ENCODE results near the gene SLC17A2. TPM values are rescaled to one million over a fixed set of nuclear protein-coding genes. Genes with fewer than 3 reads are reported as not detected.

Gene SLC17A2
- total RNA-seq, 2 experiments from 2014 or later, result not detected

DNA sequence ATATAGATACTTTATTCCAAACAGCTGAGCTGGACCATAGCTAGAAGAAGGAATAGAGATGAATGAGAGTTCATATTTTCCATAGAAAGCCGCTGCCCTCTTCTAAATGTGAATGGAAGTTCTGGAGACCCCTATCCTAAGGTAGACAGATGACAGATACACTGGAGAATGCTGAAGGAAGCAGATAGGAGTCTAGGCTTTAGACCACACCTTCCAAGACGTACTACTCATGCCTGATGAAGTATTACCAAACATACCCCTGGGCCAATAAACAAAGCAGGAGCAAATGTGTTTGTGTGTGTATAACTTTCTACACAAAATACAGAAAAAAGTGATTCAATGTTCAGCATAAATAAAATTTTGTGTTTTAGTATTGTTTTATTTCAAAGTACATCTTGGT lies 9.1 kb upstream of the SLC17A2 start:
- H3K4me3 Mint-ChIP-seq, result no peak overlapping the region
- POLR2A ChIA-PET, result no interaction called here
- no peak overlapping the region for H3K27ac Mint-ChIP-seq

DNA sequence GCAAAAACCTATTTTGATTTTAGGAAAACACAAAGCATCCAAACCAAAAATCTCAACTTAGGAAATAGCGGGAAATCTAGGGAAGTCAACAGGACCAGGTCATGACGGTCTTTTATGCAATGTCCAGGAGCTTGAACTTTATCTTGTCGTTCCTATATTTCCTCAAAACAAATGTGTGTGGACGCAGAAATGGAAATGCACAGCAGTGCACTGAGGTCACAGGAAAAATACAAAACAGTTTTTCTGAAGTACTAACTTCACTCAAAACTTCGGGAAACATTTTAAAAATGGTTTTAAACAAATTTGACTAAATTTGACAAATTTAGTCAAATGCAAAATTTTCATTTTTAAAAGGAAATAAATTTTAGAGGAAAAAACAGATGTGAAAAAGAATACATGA lies 5.5 kb upstream of the SLC17A2 start:
- Histone ChIP-seq H3K27me3 (ENCODE audit: control insufficient read depth in 1 of 2, insufficient read depth in 2 of 2, low read length in 2 of 2) (no peaks in the 10 kb centered on the region), H3K27ac (ENCODE audit: low read depth in 1 of 2, low read length in 2 of 2) (no peak overlapping the region), H3K9me3 (ENCODE audit: control insufficient read depth in 1 of 2, insufficient read depth in 1 of 2, low read length in 2 of 2) (no peaks in the 10 kb centered on the region), H3K4me1 (ENCODE audit: insufficient read depth, low read length) (no peaks in the 10 kb centered on the region), H3K36me3 (ENCODE audit: insufficient read depth, low read length) (no peaks in the 10 kb centered on the region), H3K4me3 (ENCODE audit: low read length) (no peak overlapping the region)
- Mint-ChIP-seq H3K4me1 (ENCODE audit: low read depth) (no peaks in the 10 kb centered on the region), H3K27ac (no peak overlapping the region), H3K27me3 (peaks cover 5% of the 10 kb centered on the region), H3K4me3 (no peak overlapping the region), H3K36me3 (ENCODE audit: low read depth) (no peaks in the 10 kb centered on the region), H3K9me3 (no peaks in the 10 kb centered on the region)
- CTCF ChIA-PET, result no interaction called here
- POLR2A ChIA-PET, result no interaction called here
- ATAC-seq (ENCODE audit: poor library complexity), result no peak
- intact Hi-C loops (cut with DNase I, micrococcal nuclease), result no loop called here
- DNase-seq, result no peak
- TF ChIP-seq, protein P1, sequence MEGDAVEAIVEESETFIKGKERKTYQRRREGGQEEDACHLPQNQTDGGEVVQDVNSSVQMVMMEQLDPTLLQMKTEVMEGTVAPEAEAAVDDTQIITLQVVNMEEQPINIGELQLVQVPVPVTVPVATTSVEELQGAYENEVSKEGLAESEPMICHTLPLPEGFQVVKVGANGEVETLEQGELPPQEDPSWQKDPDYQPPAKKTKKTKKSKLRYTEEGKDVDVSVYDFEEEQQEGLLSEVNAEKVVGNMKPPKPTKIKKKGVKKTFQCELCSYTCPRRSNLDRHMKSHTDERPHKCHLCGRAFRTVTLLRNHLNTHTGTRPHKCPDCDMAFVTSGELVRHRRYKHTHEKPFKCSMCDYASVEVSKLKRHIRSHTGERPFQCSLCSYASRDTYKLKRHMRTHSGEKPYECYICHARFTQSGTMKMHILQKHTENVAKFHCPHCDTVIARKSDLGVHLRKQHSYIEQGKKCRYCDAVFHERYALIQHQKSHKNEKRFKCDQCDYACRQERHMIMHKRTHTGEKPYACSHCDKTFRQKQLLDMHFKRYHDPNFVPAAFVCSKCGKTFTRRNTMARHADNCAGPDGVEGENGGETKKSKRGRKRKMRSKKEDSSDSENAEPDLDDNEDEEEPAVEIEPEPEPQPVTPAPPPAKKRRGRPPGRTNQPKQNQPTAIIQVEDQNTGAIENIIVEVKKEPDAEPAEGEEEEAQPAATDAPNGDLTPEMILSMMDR (IDR thresholded peaks at IDR 0.05), result no peak

More for the DNA sequence above, 9.1 kb upstream of the SLC17A2 start:
- H3K4me1 Mint-ChIP-seq (ENCODE audit: low read depth), result no peaks in the 10 kb centered on the region
- Histone ChIP-seq H3K9me3 (ENCODE audit: control insufficient read depth in 1 of 2, insufficient read depth in 1 of 2, low read length in 2 of 2) (no peaks in the 10 kb centered on the region), H3K27me3 (ENCODE audit: control insufficient read depth in 1 of 2, insufficient read depth in 2 of 2, low read length in 2 of 2) (no peaks in the 10 kb centered on the region), H3K36me3 (ENCODE audit: insufficient read depth, low read length) (no peaks in the 10 kb centered on the region), H3K4me3 (ENCODE audit: low read length) (no peak overlapping the region), H3K4me1 (ENCODE audit: insufficient read depth, low read length) (no peaks in the 10 kb centered on the region), H3K27ac (ENCODE audit: low read depth in 1 of 2, low read length in 2 of 2) (no peak overlapping the region)
- ATAC-seq (ENCODE audit: poor library complexity) (no peak), DNase-seq (no peak)
- TF ChIP-seq, protein P1 (IDR thresholded peaks at IDR 0.05), result no peak
- no peaks in the 10 kb centered on the region for H3K36me3 Mint-ChIP-seq (ENCODE audit: low read depth)
- H3K9me3 Mint-ChIP-seq, result no peaks in the 10 kb centered on the region
- peaks cover 5% of the 10 kb centered on the region for H3K27me3 Mint-ChIP-seq
- intact Hi-C loops (cut with DNase I, micrococcal nuclease), result no loop called here
- CTCF ChIA-PET, result interaction anchor here (1.2 kb wide), 1 partner anchor 12 kb away, joined by 5 read pairs; no protein-coding TSS in a partner anchor

DNA sequence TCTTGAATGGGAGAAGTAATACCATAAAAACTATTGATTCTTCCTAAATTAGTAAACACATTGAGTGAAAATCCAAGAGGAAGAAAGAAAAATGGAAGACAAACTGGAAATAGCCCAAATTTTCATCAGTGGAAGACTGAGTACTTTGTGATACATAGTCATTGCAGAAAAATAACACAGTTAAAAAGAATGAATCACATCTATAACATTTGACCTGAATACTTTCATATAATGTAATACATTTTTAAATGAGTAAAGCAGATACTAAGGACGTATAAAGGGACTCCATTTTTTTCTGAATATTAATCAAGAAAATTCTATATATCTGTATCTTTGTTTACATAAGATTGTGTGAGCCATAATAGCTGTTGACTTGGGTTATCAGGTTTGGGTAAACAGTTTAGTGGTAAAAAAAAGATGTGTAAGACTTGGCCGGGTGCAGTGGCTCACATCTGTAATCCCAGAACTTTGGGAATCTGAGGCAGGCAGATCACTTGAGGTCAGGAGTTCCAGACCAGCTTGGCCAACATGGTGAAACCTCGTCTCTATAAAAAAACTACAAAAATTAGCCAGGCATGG lies 4.3 kb upstream of the SLC17A2 start:
- Histone ChIP-seq H3K9me3 (ENCODE audit: control insufficient read depth in 1 of 2, insufficient read depth in 1 of 2, low read length in 2 of 2) (no peaks in the 10 kb centered on the region), H3K4me3 (ENCODE audit: low read length) (no peak overlapping the region), H3K27ac (ENCODE audit: low read depth in 1 of 2, low read length in 2 of 2) (no peak overlapping the region), H3K36me3 (ENCODE audit: insufficient read depth, low read length) (no peaks in the 10 kb centered on the region), H3K27me3 (ENCODE audit: control insufficient read depth in 1 of 2, insufficient read depth in 2 of 2, low read length in 2 of 2) (no peaks in the 10 kb centered on the region), H3K4me1 (ENCODE audit: insufficient read depth, low read length) (no peaks in the 10 kb centered on the region)
- Mint-ChIP-seq H3K4me1 (ENCODE audit: low read depth) (no peaks in the 10 kb centered on the region), H3K27ac (no peak overlapping the region), H3K27me3 (peaks cover 5% of the 10 kb centered on the region), H3K9me3 (no peaks in the 10 kb centered on the region), H3K4me3 (no peak overlapping the region), H3K36me3 (ENCODE audit: low read depth) (no peaks in the 10 kb centered on the region)
- intact Hi-C loops (cut with DNase I, micrococcal nuclease), result no loop called here
- ATAC-seq (ENCODE audit: poor library complexity) (no peak), DNase-seq (no peak)
- ChIA-PET CTCF (interaction anchor here (0.6 kb wide), 1 partner anchor 628 kb away, joined by 4 read pairs; no protein-coding TSS in a partner anchor), POLR2A (no interaction called here)
- TF ChIP-seq, protein P1 (IDR thresholded peaks at IDR 0.05), result no peak
